ENCODE results near the gene C9orf152. TPM values are rescaled to one million over a fixed set of nuclear protein-coding genes. Genes with fewer than 3 reads are reported as not detected.
"Not testable (repeated sequence)": the region's sequence is repeated elsewhere in the genome, so short reads cannot be mapped to it uniquely, and the experiment has no call there.

C9orf152 gene
- total RNA-seq, 1 donor from 2014 or later, result 27.6 TPM

GRCh38 chr9:110255034-110255462 lies 47.1 kb upstream of the C9orf152 start:
- DNase-seq, result no peak
- H3K4me1 ChIP-seq, result peaks cover 22% of the 10 kb centered on the region
- H3K27ac ChIP-seq, result peak overlapping the region; percentile 95
- H3K4me3 ChIP-seq, result peak overlapping the region; percentile 96
- ATAC-seq, result no peak
- H3K9me3 ChIP-seq, result no peaks in the 10 kb centered on the region
- no peak for TF ChIP-seq CTCF (IDR thresholded peaks at IDR 0.05)
- peaks cover 10% of the 10 kb centered on the region for H3K36me3 ChIP-seq
- H3K27me3 ChIP-seq, result no peaks in the 10 kb centered on the region
- intact Hi-C loops (cut with DNase I), result no loop called here

- H3K4me1 ChIP-seq, result peaks cover 22% of the 10 kb centered on the region
- intact Hi-C loops (cut with DNase I), result no loop called here
- no peak for TF ChIP-seq CTCF (IDR thresholded peaks at IDR 0.05)
- ATAC-seq (no peak), DNase-seq (no peak)
- H3K4me3 ChIP-seq, result peak overlapping the region; percentile 96
- H3K27ac ChIP-seq, result peak overlapping the region; percentile 95
- H3K9me3 ChIP-seq, result no peaks in the 10 kb centered on the region
- H3K27me3 ChIP-seq, result no peaks in the 10 kb centered on the region
- H3K36me3 ChIP-seq, result peaks cover 16% of the 10 kb centered on the region
Observed at GRCh38 chr9:110254500-110254899, 46.5 kb upstream of the C9orf152 start.

GRCh38 chr9:110252509-110253139 lies 44.7 kb upstream of the C9orf152 start:
- Histone ChIP-seq H3K4me1 (peaks cover 15% of the 10 kb centered on the region), H3K9me3 (no peaks in the 10 kb centered on the region), H3K36me3 (peaks cover 31% of the 10 kb centered on the region), H3K4me3 (no peak overlapping the region), H3K27ac (no peak overlapping the region), H3K27me3 (no peaks in the 10 kb centered on the region)
- ATAC-seq (no peak), DNase-seq (no peak)
- no peak for TF ChIP-seq CTCF (IDR thresholded peaks at IDR 0.05)
- intact Hi-C loops (cut with DNase I), result no loop called here

- ATAC-seq; intact Hi-C loops (cut with DNase I); H3K9me3 ChIP-seq; H3K27ac ChIP-seq; H3K27me3 ChIP-seq; DNase-seq; H3K4me1 ChIP-seq; H3K4me3 ChIP-seq: not testable (repeated sequence)
- H3K36me3 ChIP-seq, result peaks cover 38% of the 10 kb centered on the region
Observed at GRCh38 chr9:110251770-110252169, 43.8 kb upstream of the C9orf152 start.

GRCh38 chr9:110251212-110251611 lies 43.3 kb upstream of the C9orf152 start:
- ATAC-seq, result no peak
- DNase-seq, result no peak
- no peaks in the 10 kb centered on the region for H3K27me3 ChIP-seq
- no peaks in the 10 kb centered on the region for H3K9me3 ChIP-seq
- H3K4me1 ChIP-seq, result peaks cover 10% of the 10 kb centered on the region
- no peak overlapping the region for H3K27ac ChIP-seq
- no peak overlapping the region for H3K4me3 ChIP-seq
- peaks cover 43% of the 10 kb centered on the region for H3K36me3 ChIP-seq
- no peak for TF ChIP-seq CTCF (IDR thresholded peaks at IDR 0.05)
- intact Hi-C loops (cut with DNase I), result no loop called here

GRCh38 chr9:110249603-110250002 lies 41.6 kb upstream of the C9orf152 start:
- no peaks in the 10 kb centered on the region for H3K27me3 ChIP-seq
- no peak for TF ChIP-seq CTCF (IDR thresholded peaks at IDR 0.05)
- intact Hi-C loops (cut with DNase I), result no loop called here

More at GRCh38 chr9:110249603-110250002, 41.6 kb upstream of the C9orf152 start:
- Histone ChIP-seq H3K9me3 (no peaks in the 10 kb centered on the region), H3K4me3 (no peak overlapping the region), H3K27ac (no peak overlapping the region), H3K36me3 (peaks cover 51% of the 10 kb centered on the region), H3K4me1 (peaks cover 8% of the 10 kb centered on the region)
- ATAC-seq (no peak), DNase-seq (no peak)

Measured in upper lobe of right lung (tissue), 1 donor.